ENCODE results near the gene ELOVL2.

DNA sequence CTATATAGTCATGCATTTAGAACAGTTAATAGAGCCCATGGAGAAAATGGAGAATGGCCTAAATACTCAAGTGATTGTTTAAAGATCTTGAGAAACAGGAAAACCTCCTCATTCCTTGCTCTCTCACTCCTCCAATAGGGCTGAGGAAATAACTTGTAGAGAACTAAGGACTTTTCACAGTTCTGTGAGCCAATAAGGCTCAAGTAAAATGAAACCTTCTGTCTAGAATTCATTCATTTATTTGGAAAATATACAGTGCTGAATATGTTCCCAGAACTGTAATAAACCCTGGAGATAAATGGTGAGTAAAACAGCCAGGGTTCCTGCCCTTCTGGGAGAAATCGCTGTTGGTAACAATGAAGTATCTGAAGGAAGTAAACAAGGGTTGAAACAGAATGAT, 35.3 kb downstream of the ELOVL2 start:
- TF ChIP-seq EZH2 (IDR thresholded peaks at IDR 0.05; ENCODE audit: low read depth) = no peak
- TF ChIP-seq, protein P1, sequence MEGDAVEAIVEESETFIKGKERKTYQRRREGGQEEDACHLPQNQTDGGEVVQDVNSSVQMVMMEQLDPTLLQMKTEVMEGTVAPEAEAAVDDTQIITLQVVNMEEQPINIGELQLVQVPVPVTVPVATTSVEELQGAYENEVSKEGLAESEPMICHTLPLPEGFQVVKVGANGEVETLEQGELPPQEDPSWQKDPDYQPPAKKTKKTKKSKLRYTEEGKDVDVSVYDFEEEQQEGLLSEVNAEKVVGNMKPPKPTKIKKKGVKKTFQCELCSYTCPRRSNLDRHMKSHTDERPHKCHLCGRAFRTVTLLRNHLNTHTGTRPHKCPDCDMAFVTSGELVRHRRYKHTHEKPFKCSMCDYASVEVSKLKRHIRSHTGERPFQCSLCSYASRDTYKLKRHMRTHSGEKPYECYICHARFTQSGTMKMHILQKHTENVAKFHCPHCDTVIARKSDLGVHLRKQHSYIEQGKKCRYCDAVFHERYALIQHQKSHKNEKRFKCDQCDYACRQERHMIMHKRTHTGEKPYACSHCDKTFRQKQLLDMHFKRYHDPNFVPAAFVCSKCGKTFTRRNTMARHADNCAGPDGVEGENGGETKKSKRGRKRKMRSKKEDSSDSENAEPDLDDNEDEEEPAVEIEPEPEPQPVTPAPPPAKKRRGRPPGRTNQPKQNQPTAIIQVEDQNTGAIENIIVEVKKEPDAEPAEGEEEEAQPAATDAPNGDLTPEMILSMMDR (conservative IDR thresholded peaks at IDR 0.05) = no peak
